Panc1 (cell line): ENCODE measurements around the gene THUMPD1. TPM values are rescaled to one million over a fixed set of nuclear protein-coding genes. Genes with fewer than 3 reads are reported as not detected.

Source experiments
- ATAC-seq: fragments of 200-7000 bp; cut with Tn5 transposase; 2 replicates; pipeline ENCODE4 v1.9.1; 2020; ENCODE audit warnings: mild to moderate bottlenecking, moderate library complexity
- BruUV-seq: library from RNA; stranded (reverse); fragments of 400-500 nt; replicated peaks from 2 replicates; lab custom pipeline; 2021; lab: Mats Ljungman, UMichigan
- CTCF ChIA-PET: fragments of 300-600 bp; sonication (Branson Sonifier 250); formaldehyde crosslinking; loops from one replicate; lab custom pipeline; 2022; ENCODE audit warnings: antibody characterized with exemption; lab: Charles Lee
- POLR2A ChIA-PET: fragments of 300-600 bp; sonication (Branson Sonifier 250); formaldehyde crosslinking; loops from one replicate; lab custom pipeline; 2022; ENCODE audit warnings: antibody characterized with exemption; lab: Charles Lee
- DNase-seq: peaks from one replicate; pipeline ENCODE4 v3.0.0-alpha.2; 2010; ENCODE audit warnings: low read depth, low spot score
- H3K27ac ChIP-seq: 2 replicates; pipeline ENCODE4 v1.5.1; 2011; ENCODE audit warnings: mild to moderate bottlenecking, low read length, inconsistent platforms
- H3K27me3 ChIP-seq: fragments of 200-500 bp; sonication (Bioruptor generic); 2 replicates; pipeline ENCODE4 v1.6.0; 2014; ENCODE audit warnings: low read length, inconsistent platforms; ENCODE audit not compliant: control insufficient read depth, insufficient read depth
- H3K36me3 ChIP-seq: fragments of 200-500 bp; sonication (Bioruptor generic); 2 replicates; pipeline ENCODE4 v1.5.1; 2014; ENCODE audit warnings: inconsistent platforms, mild to moderate bottlenecking, low read length, moderate library complexity; ENCODE audit not compliant: control insufficient read depth, insufficient read depth
- H3K4me1 ChIP-seq: 2 replicates; pipeline ENCODE4 v1.5.1; 2011; ENCODE audit warnings: inconsistent platforms, mild to moderate bottlenecking, low read length, moderate library complexity; ENCODE audit not compliant: control insufficient read depth, insufficient read depth
- H3K4me3 ChIP-seq, 2 experiments: 2 replicates each; pipeline ENCODE4 v1.5.1; 2011 to 2012; ENCODE audit warnings: low read depth in 2 of 2, low read length in 2 of 2, mild to moderate bottlenecking in 2 of 2, inconsistent platforms in 1 of 2, moderate library complexity in 1 of 2
- H3K9me3 ChIP-seq: fragments of 200-500 bp; sonication (Bioruptor generic); 2 replicates; pipeline ENCODE4 v1.5.1; 2014; ENCODE audit warnings: low read depth, mild to moderate bottlenecking, inconsistent platforms, low read length, moderate library complexity; ENCODE audit not compliant: control insufficient read depth, insufficient read depth
- POLR2AphosphoS5 ChIP-seq: IDR thresholded peaks from 2 replicates; pipeline ENCODE4 v1.6.1; 2012; ENCODE audit warnings: mild to moderate bottlenecking, low read depth, low read length, moderate library complexity
- REST ChIP-seq, 2 experiments: IDR thresholded peaks; 2 replicates each; pipeline ENCODE4 v1.6.1; 2011 to 2012; ENCODE audit warnings: low read depth in 2 of 2, control low read depth in 1 of 2, low read length in 1 of 2, mild to moderate bottlenecking in 1 of 2, moderate library complexity in 1 of 2; ENCODE audit not compliant: insufficient read depth in 1 of 2
- SIN3A ChIP-seq: IDR thresholded peaks from 2 replicates; pipeline ENCODE4 v1.6.1; 2012; ENCODE audit warnings: low read depth, mild to moderate bottlenecking, low read length, moderate library complexity, borderline replicate concordance; ENCODE audit not compliant: insufficient read depth
- TCF7L2 ChIP-seq: IDR thresholded peaks from 2 replicates; pipeline ENCODE4 v1.6.1; 2011; ENCODE audit warnings: mild to moderate bottlenecking, low read depth, low read length, inconsistent platforms
- in situ Hi-C: cut with HindIII; loops from 2 replicates; pipeline ENCODE4 v1.10.0; 2016; ENCODE audit warnings: low sequenced_read_pairs, low pct_unique_long_range_greater_than_20kb
- intact Hi-C: fragments of 100-400 bp; cut with micrococcal nuclease; formaldehyde crosslinking; loops from one replicate; pipeline ENCODE4 v1.10.0; 2022; ENCODE audit not compliant: unreplicated experiment
- total RNA-seq: library from RNA; stranded (reverse); gene quantifications from one replicate; pipeline ENCODE4 v1.2.1, GENCODE V29; 2021; ENCODE audit not compliant: unreplicated experiment
- TF ChIP-seq, protein P1 (sequence below): fragments of 450-650 bp; IDR thresholded peaks from 2 replicates; pipeline ENCODE4 v1.5.1; 2017; ENCODE audit warnings: mild to moderate bottlenecking

THUMPD1 gene
- total RNA-seq, 1 experiment from 2014 or later = 36.2 TPM

DNA sequence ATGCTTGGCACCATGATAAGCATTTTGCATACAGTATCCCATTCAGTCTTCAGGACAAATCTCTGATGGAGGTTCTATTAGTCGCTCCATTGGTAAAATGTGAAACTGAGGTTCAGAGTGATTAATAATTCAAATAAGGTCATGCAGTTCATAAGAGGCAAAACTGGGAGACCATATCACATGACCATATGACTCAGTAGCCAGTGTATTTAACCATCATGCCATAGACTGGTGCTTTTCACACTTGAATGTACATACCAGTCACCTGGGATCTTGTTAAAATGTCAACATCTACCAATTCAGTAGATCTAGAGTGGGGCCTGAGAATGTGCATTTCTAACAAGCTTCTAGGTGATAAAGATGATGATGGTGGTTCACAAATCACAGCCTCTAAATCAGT is 26.5 kb upstream of the THUMPD1 start:
- ChIA-PET POLR2A (no interaction called here), CTCF (no interaction called here)
- DNase-seq (no peak), ATAC-seq (no peak)
- no peak overlapping the region for H3K27ac ChIP-seq
- in situ Hi-C loops (no loop called here), intact Hi-C loops (no loop called here)
- no peak overlapping the region for H3K4me3 ChIP-seq
- TF ChIP-seq SIN3A (no peak), REST (IDR thresholded peaks at IDR 0.05; ENCODE audit: insufficient read depth in 1 of 2, low read depth in 2 of 2, low read length in 1 of 2) (no peak), TCF7L2 (no peak), POLR2AphosphoS5 (no peak)
- TF ChIP-seq, protein P1, sequence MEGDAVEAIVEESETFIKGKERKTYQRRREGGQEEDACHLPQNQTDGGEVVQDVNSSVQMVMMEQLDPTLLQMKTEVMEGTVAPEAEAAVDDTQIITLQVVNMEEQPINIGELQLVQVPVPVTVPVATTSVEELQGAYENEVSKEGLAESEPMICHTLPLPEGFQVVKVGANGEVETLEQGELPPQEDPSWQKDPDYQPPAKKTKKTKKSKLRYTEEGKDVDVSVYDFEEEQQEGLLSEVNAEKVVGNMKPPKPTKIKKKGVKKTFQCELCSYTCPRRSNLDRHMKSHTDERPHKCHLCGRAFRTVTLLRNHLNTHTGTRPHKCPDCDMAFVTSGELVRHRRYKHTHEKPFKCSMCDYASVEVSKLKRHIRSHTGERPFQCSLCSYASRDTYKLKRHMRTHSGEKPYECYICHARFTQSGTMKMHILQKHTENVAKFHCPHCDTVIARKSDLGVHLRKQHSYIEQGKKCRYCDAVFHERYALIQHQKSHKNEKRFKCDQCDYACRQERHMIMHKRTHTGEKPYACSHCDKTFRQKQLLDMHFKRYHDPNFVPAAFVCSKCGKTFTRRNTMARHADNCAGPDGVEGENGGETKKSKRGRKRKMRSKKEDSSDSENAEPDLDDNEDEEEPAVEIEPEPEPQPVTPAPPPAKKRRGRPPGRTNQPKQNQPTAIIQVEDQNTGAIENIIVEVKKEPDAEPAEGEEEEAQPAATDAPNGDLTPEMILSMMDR = no peak
- peaks cover 7% of the 10 kb centered on the region; the same call in 1 of the 2 replicates for H3K27me3 ChIP-seq
- no peaks in the 10 kb centered on the region for H3K4me1 ChIP-seq
- H3K9me3 ChIP-seq = no peaks in the 10 kb centered on the region
- no peaks in the 10 kb centered on the region for H3K36me3 ChIP-seq
- no TSS peak for BruUV-seq

DNA sequence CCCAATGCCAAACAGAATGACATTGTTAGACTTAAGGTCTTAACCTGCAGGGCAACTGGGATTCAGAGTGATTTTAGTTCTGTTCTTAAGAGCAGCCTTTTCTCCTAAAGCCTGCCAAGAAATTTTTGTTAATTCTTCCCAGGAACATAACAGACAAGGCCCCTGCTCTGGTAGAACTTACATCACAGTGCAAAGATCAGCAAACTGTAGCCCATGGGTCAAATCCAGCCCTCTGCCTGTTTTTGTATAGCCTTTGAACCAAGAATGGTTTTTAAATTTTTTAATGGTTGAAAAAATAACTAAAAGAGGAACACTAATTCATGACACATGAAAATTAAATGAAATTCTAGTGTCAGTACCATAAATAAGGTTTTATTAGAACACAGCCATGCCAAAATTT is 26.0 kb upstream of the THUMPD1 start:
- H3K4me1 ChIP-seq = no peaks in the 10 kb centered on the region
- no peaks in the 10 kb centered on the region for H3K36me3 ChIP-seq
- intact Hi-C loops = no loop called here
- H3K9me3 ChIP-seq = no peaks in the 10 kb centered on the region; the same call in 1 of the 2 replicates
- CTCF ChIA-PET = no interaction called here
- no peak overlapping the region for H3K4me3 ChIP-seq
- BruUV-seq = no TSS peak
- peaks cover 7% of the 10 kb centered on the region; the same call in 1 of the 2 replicates for H3K27me3 ChIP-seq
- no peak for DNase-seq
- POLR2A ChIA-PET = no interaction called here
- H3K27ac ChIP-seq = no peak overlapping the region
- no peak for ATAC-seq
- TF ChIP-seq SIN3A (no peak), REST (IDR thresholded peaks at IDR 0.05; ENCODE audit: insufficient read depth in 1 of 2, low read depth in 2 of 2, low read length in 1 of 2) (no peak), POLR2AphosphoS5 (no peak), TCF7L2 (no peak)
- TF ChIP-seq, protein P1 = no peak
- in situ Hi-C loops = no loop called here
